HFF-Myc (cell line): ENCODE measurements around the gene SUN3.
"Not testable (repeated sequence)": the region's sequence is repeated elsewhere in the genome, so short reads cannot be mapped to it uniquely, and the experiment has no call there.

Source experiments
- DNase-seq: peaks from one replicate; pipeline ENCODE4 v3.0.0-alpha.2; 2011; ENCODE audit warnings: low read depth; ENCODE audit errors: extremely low read depth
- H3K4me3 ChIP-seq: replicated peaks from 2 replicates; pipeline ENCODE4 v1.5.1; 2011; ENCODE audit warnings: low read depth, mild to moderate bottlenecking, control low read depth, low read length
- CTCF ChIP-seq: IDR thresholded peaks from 2 replicates; pipeline ENCODE4 v1.5.1; 2012; ENCODE audit warnings: mild to moderate bottlenecking, low read depth, low read length, control low read depth; ENCODE audit errors: missing control alignments

SUN3 gene

GRCh38 chr7:47982610-47983009 lies 46.3 kb downstream of the SUN3 start:
- DNase-seq, result no peak

GRCh38 chr7:47980648-47981047 lies 48.3 kb downstream of the SUN3 start:
- not testable (repeated sequence) for DNase-seq, H3K4me3 ChIP-seq

More at GRCh38 chr7:47982610-47983009, 46.3 kb downstream of the SUN3 start:
- H3K4me3 ChIP-seq, result no peak overlapping the region
- TF ChIP-seq CTCF, result no peak

GRCh38 chr7:47979832-47980181 lies 49.1 kb downstream of the SUN3 start:
- DNase-seq, result no peak
- TF ChIP-seq CTCF, result no peak
- H3K4me3 ChIP-seq, result peak overlapping the region; percentile 82

GRCh38 chr7:47979145-47979831 lies 49.6 kb downstream of the SUN3 start, which contains the start of gene HUS1:
HUS1 (minus strand) TSS chr7:47979615; CDS start chr7:47979519, 96 bp downstream.
- TF ChIP-seq CTCF, result no peak
- peak within 1 kb of the TSS; percentile 82 for H3K4me3 ChIP-seq
- peak; percentile 54 for DNase-seq

- peak overlapping the region; percentile 82 for H3K4me3 ChIP-seq
- no peak for TF ChIP-seq CTCF
- DNase-seq, result no peak
Measured at GRCh38 chr7:47978790-47979144, 50.1 kb downstream of the SUN3 start.

GRCh38 chr7:47973739-47974138 lies 55.2 kb downstream of the SUN3 start:
- TF ChIP-seq CTCF, result no peak
- no peak overlapping the region for H3K4me3 ChIP-seq
- no peak for DNase-seq

GRCh38 chr7:47970761-47971160 lies 58.1 kb downstream of the SUN3 start:
- no peak for DNase-seq

More at GRCh38 chr7:47970761-47971160, 58.1 kb downstream of the SUN3 start:
- H3K4me3 ChIP-seq, result no peak overlapping the region
- no peak for TF ChIP-seq CTCF
